Activated CD4-positive, alpha-beta T cell treated with anti-CD3 and anti-CD28 coated beads for 4 hours (primary cell): ENCODE results near the gene FAM124A.

Experiments used
- DNase-seq, 2 donors: peaks; one replicate each; pipeline ENCODE4 v3.0.0-alpha.2; 2020

Gene FAM124A

DNA sequence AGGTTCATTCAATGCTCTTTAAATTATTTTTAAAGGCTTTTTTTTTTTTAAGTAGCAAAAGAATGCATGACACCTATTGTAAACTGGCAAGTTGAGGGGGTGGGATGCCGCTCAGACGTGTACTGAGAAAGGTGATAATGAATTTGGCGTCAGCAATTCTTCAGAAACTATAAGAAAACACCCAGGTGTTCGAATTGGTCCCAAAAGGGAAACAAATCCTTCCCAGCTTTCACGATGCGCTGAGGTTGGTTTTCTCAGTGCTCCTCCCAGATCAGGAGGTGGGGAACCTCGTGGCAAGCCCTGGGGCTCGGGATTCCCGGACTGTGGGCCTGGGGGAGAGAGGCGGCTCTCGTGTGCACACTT lies 543 bp upstream of the FAM124A start:
- no peak for DNase-seq

DNA sequence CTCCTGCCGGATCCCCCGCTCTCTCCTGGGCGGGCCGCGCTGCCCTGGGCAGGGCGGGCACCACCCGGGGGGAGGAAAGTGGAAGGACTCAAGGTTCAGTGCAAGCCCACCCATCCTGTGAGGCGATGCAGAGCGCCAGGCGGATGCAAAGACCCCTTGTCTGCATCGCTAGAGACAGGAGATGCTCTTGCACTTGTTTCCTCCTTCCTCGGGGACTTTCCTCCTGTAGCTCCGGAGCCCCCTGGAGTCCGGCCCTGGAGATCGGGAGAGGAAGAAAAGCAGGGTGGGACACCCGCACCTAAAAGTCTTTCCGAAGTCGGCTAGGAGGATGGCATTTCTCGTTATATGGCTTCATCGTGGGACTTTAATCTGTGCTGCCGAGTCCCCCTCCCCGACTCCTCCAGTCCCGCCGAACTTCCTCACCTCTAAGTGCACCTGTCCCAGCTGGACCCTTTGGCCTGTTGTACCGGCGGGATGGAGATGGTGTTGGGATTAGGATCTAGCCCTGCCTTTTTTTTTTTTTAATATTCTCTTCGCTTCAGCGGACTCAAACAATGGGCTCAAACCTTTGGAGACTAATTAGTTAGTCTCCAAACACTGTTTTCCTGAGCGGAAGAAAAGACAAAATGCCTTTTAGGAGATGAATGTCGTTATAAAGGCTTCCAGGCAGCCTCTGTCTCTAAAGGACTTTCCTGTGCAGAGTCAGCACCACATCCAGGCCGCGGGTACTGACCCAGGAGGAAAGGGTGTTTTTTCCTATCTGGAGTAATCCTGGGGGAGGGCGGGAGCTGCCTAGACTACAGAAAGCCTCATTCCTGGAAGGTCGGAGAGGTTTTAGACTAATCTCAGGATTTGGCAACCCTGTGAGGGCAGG lies 725 bp downstream of the FAM124A start:
- peak in 1 of 2 donors; percentile 1 for DNase-seq

DNA sequence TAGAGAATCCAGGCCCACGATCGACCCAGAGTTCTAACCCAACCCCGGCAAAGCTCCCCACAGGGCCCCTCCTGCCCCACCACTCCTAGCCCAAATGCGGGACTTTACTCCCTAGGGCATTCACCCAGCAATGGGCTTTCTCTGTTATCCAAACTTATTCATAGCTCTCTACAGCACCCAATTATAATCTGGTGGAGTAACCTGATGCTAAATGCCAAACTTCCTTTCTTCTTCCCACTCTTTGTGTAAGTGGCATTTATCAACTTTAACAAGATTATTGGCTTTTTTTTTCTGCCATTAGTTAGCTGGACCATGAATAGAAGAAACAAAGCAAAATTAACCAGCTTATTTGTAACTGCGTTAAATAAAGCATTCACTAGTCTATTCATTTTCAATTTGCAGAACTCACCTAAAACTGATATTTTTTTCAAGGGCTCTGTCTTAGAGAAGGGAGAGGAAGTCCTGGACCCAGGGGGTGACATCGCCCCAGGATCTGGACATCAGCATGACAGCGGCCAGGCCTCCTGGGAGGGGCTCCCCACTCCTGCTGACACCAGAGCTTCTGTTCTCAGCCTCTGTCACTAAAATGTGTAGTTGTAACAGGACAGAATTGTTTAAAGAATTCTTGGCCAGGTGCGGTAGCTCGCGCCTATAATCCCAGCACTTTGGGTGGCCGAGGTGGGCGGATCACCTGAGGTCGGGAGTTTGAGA lies 1.5 kb downstream of the FAM124A start:
- no peak for DNase-seq

DNA sequence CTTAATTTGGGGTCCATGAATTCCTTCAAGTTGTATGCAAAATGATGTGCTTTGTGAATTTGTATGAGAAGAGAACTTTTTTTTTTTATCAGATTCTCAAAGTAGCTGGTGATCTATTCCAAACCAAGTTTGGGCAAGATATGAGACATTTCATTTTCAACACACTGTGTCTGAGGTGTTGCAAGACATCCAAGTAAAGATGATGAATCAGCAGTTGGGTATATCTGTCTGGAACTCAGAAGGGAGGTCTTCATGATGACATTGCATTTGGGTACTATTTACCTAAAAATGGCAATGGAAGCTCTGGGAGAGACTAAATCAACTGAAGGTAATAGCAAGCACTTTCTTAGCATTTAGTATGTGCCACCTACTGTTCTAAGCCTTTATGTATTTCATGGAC lies 2.8 kb downstream of the FAM124A start:
- no peak for DNase-seq

DNA sequence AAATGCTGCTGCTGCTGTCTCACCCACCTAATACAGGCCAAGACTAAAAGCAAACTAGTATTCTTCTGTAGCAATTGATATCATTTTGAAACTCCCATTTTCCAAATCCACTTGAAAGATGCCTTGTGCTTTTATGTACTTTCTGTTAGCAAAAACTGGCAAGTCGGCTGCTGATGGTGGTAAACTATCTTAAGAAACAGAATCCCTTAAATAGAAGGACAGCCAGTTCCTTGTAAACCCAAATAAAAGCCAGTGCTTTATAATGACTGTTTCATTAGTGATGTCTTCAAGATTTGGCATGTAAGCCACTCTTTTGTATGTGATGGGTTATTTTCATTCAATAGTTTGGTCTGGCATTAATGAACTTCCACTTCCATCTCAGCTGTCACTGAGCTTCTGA lies 5.2 kb downstream of the FAM124A start:
- no peak for DNase-seq

DNA sequence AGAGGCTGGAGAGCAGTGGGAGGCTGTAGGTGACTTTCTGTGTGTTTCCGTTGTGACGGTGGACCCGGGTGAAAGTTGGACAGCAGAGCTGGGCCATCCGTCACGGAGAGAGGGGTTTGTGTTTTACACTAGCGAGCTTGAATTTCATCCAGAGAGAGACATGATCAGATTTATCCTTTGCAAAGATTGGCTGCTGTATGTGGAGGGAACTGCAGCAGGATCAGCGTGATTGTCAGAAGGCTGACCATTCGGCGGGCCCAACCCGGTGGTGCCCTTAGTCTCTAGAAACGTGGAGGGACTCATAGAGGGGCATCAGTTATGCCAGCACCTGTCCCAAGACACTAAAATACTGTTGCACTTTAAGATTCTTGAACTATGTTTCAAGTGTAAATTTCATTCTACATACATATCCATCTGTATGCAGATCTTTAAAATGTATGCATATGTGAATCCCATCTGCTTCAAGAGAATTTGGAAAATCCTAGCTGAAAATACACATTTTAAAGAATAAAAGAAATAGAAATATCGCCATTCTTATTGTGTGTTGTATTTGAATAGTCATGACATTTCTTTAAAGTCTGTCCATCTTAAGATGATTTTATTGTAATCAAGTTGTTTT lies 7.0 kb downstream of the FAM124A start:
- DNase-seq = no peak

DNA sequence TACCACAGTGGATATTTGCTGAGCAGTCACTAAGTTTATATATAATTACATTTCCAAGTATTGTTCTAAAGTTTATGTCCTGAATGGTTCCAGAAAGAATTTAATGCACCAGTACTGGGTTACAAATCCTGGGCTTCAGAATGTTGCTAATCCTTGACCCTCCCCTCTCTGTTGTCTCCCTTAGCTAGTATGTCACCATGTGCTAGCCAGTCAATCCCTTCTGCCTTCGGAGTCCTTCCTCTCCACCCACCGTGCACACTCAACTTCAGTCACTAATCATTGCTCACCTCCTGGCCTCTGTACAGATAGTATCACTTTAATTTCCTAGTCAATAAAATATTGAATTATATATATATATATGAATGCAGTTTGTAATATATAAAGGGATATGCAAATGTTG lies 7.5 kb downstream of the FAM124A start:
- no peak for DNase-seq

DNA sequence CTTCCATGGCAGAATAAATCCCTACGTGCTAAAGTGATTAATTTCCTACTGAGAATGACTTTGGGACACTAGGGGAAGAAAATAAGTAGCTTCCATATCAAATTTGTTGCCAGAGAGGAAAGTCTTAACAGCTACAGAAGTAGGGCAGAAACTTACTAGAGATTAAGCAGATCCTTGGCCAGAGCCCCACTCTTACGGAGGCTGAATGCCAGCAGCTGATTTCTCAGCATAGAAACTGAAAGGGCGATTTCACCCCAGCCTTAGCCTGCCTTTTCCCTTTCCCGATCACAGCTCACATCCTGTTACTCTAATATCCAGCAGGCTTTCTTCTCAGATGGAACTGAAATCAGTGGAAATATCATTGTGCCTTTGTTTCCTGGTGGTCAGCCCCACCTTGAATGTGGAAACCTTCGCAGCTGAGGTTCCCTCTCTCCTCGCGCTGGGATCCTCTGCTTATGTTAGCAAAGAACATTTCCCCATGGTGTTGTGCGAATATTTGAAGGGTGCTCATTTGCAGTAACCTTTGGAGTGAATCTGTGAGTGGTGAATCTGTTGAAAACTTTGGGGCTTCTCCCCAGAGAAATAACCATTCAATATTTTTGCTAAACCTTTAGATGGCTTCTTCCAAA lies 8.4 kb downstream of the FAM124A start:
- DNase-seq = no peak

DNA sequence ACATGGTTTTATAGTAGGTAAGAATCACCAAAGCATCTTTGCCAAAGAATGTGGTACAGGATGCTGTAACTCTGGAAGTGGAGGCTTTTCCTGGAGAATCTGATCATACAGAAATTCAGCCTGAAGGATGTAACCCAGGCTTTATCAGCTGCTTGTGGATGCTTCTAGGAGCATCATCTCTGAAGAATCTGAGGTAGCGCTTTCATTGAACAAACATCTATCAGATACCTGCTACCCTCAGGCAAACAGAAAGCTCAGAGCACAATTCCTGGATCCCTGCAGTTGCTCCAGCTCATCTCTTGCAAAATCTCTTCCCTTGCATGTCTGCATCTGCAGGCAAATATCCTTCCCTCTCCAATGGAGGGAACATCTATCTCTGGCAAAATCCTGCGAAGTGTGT lies 9.3 kb downstream of the FAM124A start:
- DNase-seq = no peak

DNA sequence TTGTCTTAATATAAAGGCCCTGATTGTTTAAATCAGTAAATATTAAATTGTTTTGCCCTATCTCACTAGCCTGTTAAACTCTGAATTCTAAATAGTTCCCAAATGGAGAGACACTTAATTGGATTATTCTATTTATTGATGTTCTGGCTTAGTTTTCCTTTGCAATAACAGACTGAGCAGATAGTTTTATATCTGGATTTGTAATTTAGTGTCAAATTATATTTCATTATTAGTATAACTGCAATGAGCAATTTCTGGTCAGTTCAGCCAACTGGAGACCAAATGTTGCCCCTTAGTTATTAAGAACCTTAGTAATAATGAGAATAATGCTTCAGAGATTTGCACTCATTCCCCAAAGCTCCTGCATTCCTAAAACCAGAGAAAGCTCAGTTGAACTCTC lies 10.1 kb downstream of the FAM124A start:
- no peak for DNase-seq

DNA sequence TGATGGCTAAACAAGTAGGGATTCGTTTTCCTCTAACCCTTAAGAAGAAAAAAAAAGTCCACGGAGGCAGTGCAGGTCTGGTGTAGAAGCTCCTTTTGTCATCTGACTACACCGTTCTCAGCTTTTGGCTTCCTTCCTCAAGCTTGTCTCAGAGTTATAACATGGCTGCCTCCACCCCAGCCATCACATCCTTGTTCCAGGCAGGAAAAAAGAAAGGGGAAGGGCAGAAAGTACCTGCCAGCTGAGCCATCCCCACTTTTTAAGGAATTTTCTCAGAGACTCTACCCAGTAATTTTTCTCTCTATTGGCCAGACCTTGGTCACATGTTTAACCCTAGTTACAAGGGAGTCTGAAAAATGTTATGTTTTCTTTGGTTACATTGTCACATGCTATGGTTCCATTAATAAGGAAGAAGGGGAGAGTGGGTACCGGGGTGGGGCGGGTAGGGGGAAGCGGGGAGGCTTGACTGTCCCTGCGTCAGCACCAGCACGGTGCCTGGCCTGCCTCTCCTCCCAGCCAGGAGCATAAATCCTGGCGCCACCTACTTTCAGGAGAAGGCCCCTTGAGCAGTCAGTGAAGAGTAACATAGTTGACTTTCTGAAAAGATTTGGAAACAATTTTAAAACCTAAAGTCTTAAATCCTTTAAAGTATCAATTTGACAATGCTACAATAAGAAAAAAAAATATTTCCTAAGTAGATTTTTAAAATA lies 11.1 kb downstream of the FAM124A start:
- DNase-seq = no peak

DNA sequence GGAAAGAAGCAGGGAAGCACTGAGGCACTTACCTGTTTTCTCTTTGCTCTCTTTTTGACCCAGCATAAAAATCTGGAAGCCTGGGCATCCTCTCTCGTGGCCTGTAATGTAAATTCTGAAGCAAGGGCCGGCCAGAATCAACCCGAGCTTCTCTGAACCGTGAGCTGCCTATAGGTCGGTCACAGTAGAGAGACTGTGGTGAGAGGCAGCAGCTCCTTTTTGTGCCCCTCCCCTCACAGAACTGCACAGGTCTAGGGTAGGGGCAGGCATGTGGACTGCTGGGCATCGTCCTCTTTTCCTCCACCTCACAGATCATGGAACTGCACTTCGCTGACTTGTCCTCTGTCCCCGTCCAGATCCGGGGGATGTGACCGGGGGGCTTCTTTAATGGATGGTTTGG lies 12.5 kb downstream of the FAM124A start:
- DNase-seq = no peak

DNA sequence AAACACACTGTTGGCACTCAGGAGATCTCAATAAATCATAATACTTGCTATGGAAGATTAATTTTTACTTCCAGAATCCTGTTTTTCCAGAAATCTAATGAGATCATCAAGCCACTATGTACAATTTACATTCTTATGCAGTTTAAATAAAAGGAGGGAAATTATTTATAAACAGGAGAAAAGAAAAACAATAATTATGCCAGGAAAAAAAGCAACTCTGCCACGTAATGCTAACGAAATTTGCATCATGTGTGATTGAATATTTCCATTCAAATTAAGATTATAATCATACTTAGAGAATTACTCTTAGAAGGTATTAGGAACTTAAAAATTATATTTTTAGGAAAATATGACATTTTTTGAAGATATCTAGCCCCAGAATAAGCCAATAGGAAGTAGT lies 13.0 kb downstream of the FAM124A start:
- DNase-seq = no peak

DNA sequence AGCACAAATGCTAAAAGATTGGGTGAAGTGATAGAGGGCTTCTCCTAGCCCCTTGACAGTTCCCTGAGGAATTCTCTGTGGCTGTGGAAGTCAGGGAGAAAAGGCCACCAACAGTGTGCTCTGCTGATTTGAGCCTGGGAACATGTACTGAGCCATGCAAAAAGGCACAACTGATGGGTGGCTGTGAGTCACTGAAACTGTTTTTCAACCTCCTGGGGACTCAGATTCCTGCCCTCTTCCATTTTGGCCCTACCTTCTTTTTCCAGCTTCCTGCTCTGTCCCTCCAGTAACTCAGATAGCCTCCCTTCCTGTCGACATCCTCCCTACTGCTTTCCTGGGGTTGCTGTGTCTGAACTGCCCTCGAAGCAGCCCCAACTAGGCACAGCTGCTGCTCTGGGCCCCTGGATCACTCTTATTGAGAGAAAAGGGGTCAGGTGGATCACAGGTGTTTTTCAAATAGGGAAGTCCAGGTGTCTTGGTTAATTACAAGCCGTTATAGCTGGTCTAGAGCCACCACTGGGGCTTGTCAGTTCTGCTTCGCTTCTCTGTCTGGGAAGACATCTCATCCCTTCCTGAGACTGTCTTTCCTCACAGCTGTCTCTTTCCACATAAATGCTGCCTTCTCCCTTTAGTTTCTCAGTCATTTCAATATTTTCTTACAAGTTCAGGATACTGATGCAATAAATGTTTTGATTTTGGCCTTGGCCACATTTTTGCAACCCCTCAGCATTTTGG lies 13.7 kb downstream of the FAM124A start:
- no peak for DNase-seq

DNA sequence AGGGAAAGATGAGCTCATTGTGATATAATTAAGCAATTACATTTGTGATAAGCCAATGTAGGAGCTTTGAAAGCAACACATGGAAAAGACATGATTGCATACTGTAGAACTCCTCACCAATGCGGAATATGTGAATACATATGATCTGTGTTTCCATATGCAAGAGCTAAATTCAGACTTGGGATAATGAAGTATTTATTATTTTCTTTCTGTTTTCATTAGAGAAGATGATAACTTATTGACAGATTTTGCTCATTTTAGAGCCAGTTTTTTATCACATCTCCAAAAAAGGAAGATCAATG lies 14.2 kb downstream of the FAM124A start:
- no peak for DNase-seq

DNA sequence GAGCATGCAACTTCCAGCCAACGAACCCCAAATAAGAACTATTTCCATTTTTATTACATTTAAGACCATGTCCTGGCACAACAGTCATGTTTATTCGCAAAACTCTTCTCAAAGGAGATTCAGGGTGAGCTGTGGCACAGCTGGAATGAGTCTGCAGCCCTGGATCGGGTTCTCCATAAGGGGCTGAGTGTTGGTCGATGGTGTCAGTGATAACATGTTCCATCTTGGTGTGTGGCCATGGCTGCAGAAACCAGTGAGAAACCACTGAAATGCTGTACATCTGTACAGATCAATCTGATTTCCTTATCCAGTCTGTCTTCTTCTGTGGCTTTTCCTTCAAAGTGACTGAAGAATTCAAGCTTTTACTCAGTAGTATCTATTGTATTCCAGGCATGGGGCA lies 15.2 kb downstream of the FAM124A start:
- no peak for DNase-seq

DNA sequence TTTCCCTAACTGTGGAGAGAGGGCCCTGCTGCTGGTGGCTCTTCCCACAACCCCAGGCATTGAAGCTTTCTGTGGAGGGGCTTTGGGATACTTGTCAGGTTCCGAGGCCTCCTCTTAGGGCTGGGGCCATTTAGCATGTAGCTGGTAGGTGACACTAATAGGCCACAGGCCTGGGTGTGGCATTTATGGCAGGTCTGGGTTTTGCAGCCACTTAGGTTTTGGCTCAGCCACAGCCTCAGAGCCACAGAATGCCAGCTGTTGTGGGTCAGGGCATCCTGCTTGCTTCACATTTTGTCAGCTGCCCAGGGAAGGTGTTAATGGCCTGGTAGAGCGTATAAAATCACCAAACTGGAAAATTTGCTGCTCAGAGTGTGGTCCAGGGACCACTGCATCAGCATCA lies 15.7 kb downstream of the FAM124A start:
- DNase-seq = no peak

DNA sequence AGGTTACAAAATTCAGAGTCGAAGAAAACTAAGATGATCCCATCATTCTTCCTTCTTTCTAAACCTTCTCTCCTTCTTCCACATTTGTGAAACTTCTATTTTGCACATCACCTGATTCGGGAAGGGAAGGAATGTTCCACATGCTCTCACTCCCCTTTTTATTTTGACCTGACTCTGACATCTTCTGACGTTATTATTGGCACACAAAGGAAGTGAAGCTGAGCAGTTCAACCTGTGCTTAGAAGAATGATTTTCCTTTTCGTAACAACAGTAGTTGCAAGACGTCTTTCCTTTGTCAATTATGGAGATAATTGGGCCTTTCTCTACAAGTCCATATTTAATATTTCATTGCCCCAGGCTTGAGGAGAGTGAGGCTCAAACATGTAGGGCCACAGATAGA lies 18.0 kb downstream of the FAM124A start:
- no peak for DNase-seq

DNA sequence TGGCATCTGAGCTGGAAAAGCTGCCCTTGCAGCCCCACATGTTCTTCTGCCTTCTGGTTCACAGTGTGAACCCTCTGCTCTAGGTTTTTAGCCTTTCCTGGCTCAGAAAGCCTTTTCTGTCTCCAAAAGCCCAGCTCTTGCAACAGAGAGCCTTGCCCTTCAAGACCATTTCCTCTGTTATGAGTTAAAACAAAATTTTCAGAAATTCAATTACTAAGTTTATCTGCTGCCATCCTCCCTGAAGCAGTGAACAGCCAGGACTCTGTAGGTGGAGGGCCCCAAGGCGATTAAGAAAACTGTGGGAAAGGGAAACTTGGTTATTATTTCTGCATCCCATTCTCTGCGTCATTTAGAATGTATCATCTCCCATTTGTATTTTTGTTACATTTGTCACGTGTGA lies 18.8 kb downstream of the FAM124A start:
- DNase-seq = no peak

DNA sequence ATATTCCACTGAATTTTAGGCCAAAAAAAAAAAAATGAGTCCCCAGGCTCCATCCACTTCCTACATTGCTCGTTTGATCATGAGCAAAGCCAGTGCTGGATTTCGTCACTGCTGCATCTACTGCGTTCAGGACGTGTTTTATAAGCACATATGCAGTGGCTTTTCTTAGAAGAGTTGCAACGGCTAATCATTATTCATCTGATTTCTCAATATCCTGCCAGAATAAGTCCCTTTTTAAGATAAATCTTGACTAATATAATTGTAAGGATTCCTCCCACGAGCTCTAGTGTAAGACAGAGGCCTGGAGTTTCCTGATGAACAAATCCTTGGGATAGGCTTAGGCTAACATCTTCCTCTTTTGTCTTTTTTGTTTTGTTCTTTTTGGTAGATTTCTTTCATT lies 19.5 kb downstream of the FAM124A start:
- DNase-seq = no peak

DNA sequence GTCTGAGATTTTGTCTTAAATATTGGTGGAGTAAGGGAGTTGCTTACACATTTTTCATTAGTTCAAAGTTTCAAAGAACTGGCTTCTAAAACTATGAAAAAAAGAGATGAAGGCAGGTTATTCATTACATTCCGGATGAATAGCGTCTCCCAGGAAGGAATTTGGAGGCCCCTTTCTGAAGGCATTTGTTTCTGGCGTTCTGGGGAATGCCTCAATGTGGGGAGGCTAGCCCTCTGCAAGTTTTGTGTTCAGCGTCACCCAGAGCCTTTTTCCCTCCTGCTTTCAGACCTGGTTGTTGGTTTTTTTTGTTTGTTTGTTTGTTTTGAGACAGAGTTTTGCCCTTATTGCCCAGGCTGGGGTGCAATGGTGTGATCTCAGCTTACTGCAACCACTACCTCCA lies 21.0 kb downstream of the FAM124A start:
- no peak for DNase-seq

DNA sequence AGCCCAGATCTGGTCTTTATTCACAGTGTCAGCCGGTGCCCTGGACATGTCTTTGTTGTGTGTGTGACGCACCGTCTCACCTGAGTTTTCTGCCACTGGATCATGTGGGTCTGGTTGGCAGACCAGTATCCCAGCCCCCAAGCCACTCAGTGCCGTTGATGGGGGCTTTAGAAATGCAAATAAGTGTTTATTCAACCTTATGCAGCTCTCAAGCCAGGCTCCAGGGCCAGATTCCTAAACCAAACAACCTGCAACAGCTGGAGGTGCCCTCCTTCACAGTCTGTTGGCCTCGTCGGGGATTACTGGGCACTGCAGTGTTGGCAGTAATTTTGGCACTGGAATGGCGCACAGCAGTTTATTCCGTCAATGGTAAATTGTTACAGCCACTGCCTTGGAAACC lies 21.6 kb downstream of the FAM124A start:
- no peak for DNase-seq
